ENCODE measurements around the gene AMPD1. TPM values are rescaled to one million over a fixed set of nuclear protein-coding genes. Genes with fewer than 3 reads are reported as not detected.

The AMPD1 gene
- total RNA-seq, 3 donors from 2014 or later = 0.44 to 2.0 (median 0.63) TPM

- no peak overlapping the region for H3K4me3 ChIP-seq
- H3K4me1 ChIP-seq (ENCODE audit: low read depth) = no peaks in the 10 kb centered on the region
- H3K36me3 ChIP-seq (ENCODE audit: low read depth) = peaks cover 17% of the 10 kb centered on the region
- ATAC-seq (no peak), DNase-seq (no peak)
- no peaks in the 10 kb centered on the region for H3K9me3 ChIP-seq
- no peak for TF ChIP-seq CTCF (IDR thresholded peaks at IDR 0.05)
- intact Hi-C loops (cut with DNase I, micrococcal nuclease) = no loop called here
Measured at GRCh38 chr1:114729782-114730181, 34.4 kb upstream of the AMPD1 start.

GRCh38 chr1:114728553-114728952, 33.2 kb upstream of the AMPD1 start:
- intact Hi-C loops (cut with DNase I, micrococcal nuclease) = no loop called here
- H3K4me3 ChIP-seq = no peak overlapping the region
- no peak for TF ChIP-seq CTCF (IDR thresholded peaks at IDR 0.05)

GRCh38 chr1:114725230-114725629, 29.9 kb upstream of the AMPD1 start:
- no peak for ATAC-seq
- no peak for TF ChIP-seq CTCF (IDR thresholded peaks at IDR 0.05)
- no peaks in the 10 kb centered on the region for H3K9me3 ChIP-seq
- intact Hi-C loops (cut with DNase I, micrococcal nuclease) = no loop called here
- no peak overlapping the region for H3K4me3 ChIP-seq
- DNase-seq = no peak
- H3K4me1 ChIP-seq (ENCODE audit: low read depth) = no peaks in the 10 kb centered on the region
- peaks cover 10% of the 10 kb centered on the region for H3K36me3 ChIP-seq (ENCODE audit: low read depth)

More at GRCh38 chr1:114728553-114728952, 33.2 kb upstream of the AMPD1 start:
- H3K4me1 ChIP-seq (ENCODE audit: low read depth) = no peaks in the 10 kb centered on the region
- H3K9me3 ChIP-seq = no peaks in the 10 kb centered on the region
- peaks cover 17% of the 10 kb centered on the region for H3K36me3 ChIP-seq (ENCODE audit: low read depth)
- DNase-seq (no peak), ATAC-seq (no peak)

GRCh38 chr1:114723915-114724314, 28.6 kb upstream of the AMPD1 start:
- ATAC-seq (no peak), DNase-seq (no peak)
- no peak for TF ChIP-seq CTCF (IDR thresholded peaks at IDR 0.05)
- Histone ChIP-seq H3K36me3 (ENCODE audit: low read depth) (no peaks in the 10 kb centered on the region), H3K4me1 (ENCODE audit: low read depth) (no peaks in the 10 kb centered on the region), H3K9me3 (no peaks in the 10 kb centered on the region), H3K4me3 (no peak overlapping the region)
- intact Hi-C loops (cut with DNase I, micrococcal nuclease) = no loop called here

- intact Hi-C loops (cut with DNase I, micrococcal nuclease) = no loop called here
- H3K4me3 ChIP-seq = no peak overlapping the region
- no peaks in the 10 kb centered on the region for H3K9me3 ChIP-seq
- no peak for TF ChIP-seq CTCF (IDR thresholded peaks at IDR 0.05)
- ATAC-seq = no peak
- no peaks in the 10 kb centered on the region for H3K36me3 ChIP-seq (ENCODE audit: low read depth)
- no peak for DNase-seq
- H3K4me1 ChIP-seq (ENCODE audit: low read depth) = no peaks in the 10 kb centered on the region
Measured at GRCh38 chr1:114723457-114723856, 28.1 kb upstream of the AMPD1 start.

- DNase-seq = no peak
Measured at GRCh38 chr1:114720492-114720891, 25.1 kb upstream of the AMPD1 start.

More at GRCh38 chr1:114720492-114720891, 25.1 kb upstream of the AMPD1 start:
- Histone ChIP-seq H3K9me3 (no peaks in the 10 kb centered on the region), H3K36me3 (ENCODE audit: low read depth) (no peaks in the 10 kb centered on the region), H3K4me3 (no peak overlapping the region), H3K4me1 (ENCODE audit: low read depth) (peaks cover 4% of the 10 kb centered on the region)
- intact Hi-C loops (cut with DNase I, micrococcal nuclease) = no loop called here
- TF ChIP-seq CTCF (IDR thresholded peaks at IDR 0.05) = no peak
- ATAC-seq = no peak
